ENCODE data around the gene PTBP2. TPM values are rescaled to one million over a fixed set of nuclear protein-coding genes. Genes with fewer than 3 reads are reported as not detected.
A peak's percentile ranks its signal among the peaks of the same experiment; 100 is the strongest.
"Not testable (repeated sequence)": the region's sequence is repeated elsewhere in the genome, so short reads cannot be mapped to it uniquely, and the experiment has no call there.

Gene PTBP2
- polyA plus RNA-seq, 3 donors from 2014 or later, result 1.8 to 2.4 (median 1.9) TPM

GRCh38 chr1:96749618-96750017, 28.0 kb downstream of the PTBP2 start:
- H3K4me3 Mint-ChIP-seq, result peak overlapping the region in 1 of 5 donors; percentile 0
- H3K36me3 Mint-ChIP-seq, result peaks cover 12 to 26% (median 20%) of the 10 kb centered on the region in 3 donors
- no peak for DNase-seq
- no peaks in the 10 kb centered on the region for H3K27me3 Mint-ChIP-seq (ENCODE audit: low read depth in 3 of 3)
- no peak overlapping the region for H3K27ac Mint-ChIP-seq
- no peaks in the 10 kb centered on the region for H3K9me3 Mint-ChIP-seq
- H3K4me1 Mint-ChIP-seq, result peaks cover 33 to 61% of the 10 kb centered on the region in 2 donors

- H3K4me1 Mint-ChIP-seq, result peaks cover 21 to 36% of the 10 kb centered on the region in 2 donors
- H3K27me3 Mint-ChIP-seq (ENCODE audit: low read depth in 3 of 3), result no peaks in the 10 kb centered on the region
- no peak for DNase-seq
- H3K9me3 Mint-ChIP-seq, result no peaks in the 10 kb centered on the region
- H3K4me3 Mint-ChIP-seq, result no peak overlapping the region
- peaks cover 17 to 41% (median 25%) of the 10 kb centered on the region in 3 donors for H3K36me3 Mint-ChIP-seq
- H3K27ac Mint-ChIP-seq, result no peak overlapping the region
Measured at GRCh38 chr1:96752394-96752793, 30.8 kb downstream of the PTBP2 start.

- no peak overlapping the region for H3K27ac Mint-ChIP-seq
- peaks cover 4 to 10% of the 10 kb centered on the region in 2 donors for H3K4me1 Mint-ChIP-seq
- peaks cover 0 to 5% (median 0%) of the 10 kb centered on the region in 3 donors for H3K27me3 Mint-ChIP-seq (ENCODE audit: low read depth in 3 of 3)
- H3K36me3 Mint-ChIP-seq, result peaks cover 27 to 56% (median 50%) of the 10 kb centered on the region in 3 donors
- no peak overlapping the region for H3K4me3 Mint-ChIP-seq
- no peak for DNase-seq
- H3K9me3 Mint-ChIP-seq, result peaks cover 0 to 2% (median 0%) of the 10 kb centered on the region in 6 donors
Measured at GRCh38 chr1:96756789-96757188, 35.2 kb downstream of the PTBP2 start.

GRCh38 chr1:96762586-96762985, 41.0 kb downstream of the PTBP2 start:
- DNase-seq; H3K9me3 Mint-ChIP-seq; H3K27ac Mint-ChIP-seq; H3K4me3 Mint-ChIP-seq; H3K27me3 Mint-ChIP-seq (ENCODE audit: low read depth in 3 of 3): not testable (repeated sequence)
- Mint-ChIP-seq H3K36me3 (peaks cover 10 to 29% (median 18%) of the 10 kb centered on the region in 3 donors), H3K4me1 (peaks cover 5 to 27% of the 10 kb centered on the region in 2 donors)

GRCh38 chr1:96763514-96763913, 41.9 kb downstream of the PTBP2 start:
- Mint-ChIP-seq H3K27me3 (ENCODE audit: low read depth in 3 of 3) (peaks cover 0 to 7% (median 0%) of the 10 kb centered on the region in 3 donors), H3K4me3 (no peak overlapping the region), H3K9me3 (peaks cover 0 to 2% (median 0%) of the 10 kb centered on the region in 6 donors), H3K27ac (no peak overlapping the region), H3K4me1 (peaks cover 9 to 33% of the 10 kb centered on the region in 2 donors), H3K36me3 (peaks cover 10 to 26% (median 15%) of the 10 kb centered on the region in 3 donors)
- no peak for DNase-seq

- H3K36me3 Mint-ChIP-seq, result peaks cover 10 to 18% (median 14%) of the 10 kb centered on the region in 3 donors
- peaks cover 0 to 7% (median 0%) of the 10 kb centered on the region in 3 donors for H3K27me3 Mint-ChIP-seq (ENCODE audit: low read depth in 3 of 3)
- peaks cover 0 to 2% (median 0%) of the 10 kb centered on the region in 6 donors for H3K9me3 Mint-ChIP-seq
- H3K27ac Mint-ChIP-seq, result no peak overlapping the region
- H3K4me3 Mint-ChIP-seq, result no peak overlapping the region
- H3K4me1 Mint-ChIP-seq, result peaks cover 9 to 43% of the 10 kb centered on the region in 2 donors
- DNase-seq, result no peak
Measured at GRCh38 chr1:96764469-96764868, 42.9 kb downstream of the PTBP2 start.

GRCh38 chr1:96771847-96772246, 50.3 kb downstream of the PTBP2 start:
- Mint-ChIP-seq H3K4me1 (peaks cover 12 to 58% of the 10 kb centered on the region in 2 donors), H3K36me3 (peaks cover 4 to 22% (median 12%) of the 10 kb centered on the region in 3 donors), H3K27ac (no peak overlapping the region), H3K4me3 (no peak overlapping the region), H3K27me3 (ENCODE audit: low read depth in 3 of 3) (peaks cover 0 to 1% (median 0%) of the 10 kb centered on the region in 3 donors), H3K9me3 (no peaks in the 10 kb centered on the region)
- DNase-seq, result no peak

- peaks cover 0 to 1% (median 0%) of the 10 kb centered on the region in 3 donors for H3K27me3 Mint-ChIP-seq (ENCODE audit: low read depth in 3 of 3)
- H3K9me3 Mint-ChIP-seq, result no peaks in the 10 kb centered on the region
- H3K4me3 Mint-ChIP-seq, result no peak overlapping the region
- peaks cover 4 to 22% (median 12%) of the 10 kb centered on the region in 3 donors for H3K36me3 Mint-ChIP-seq
- H3K27ac Mint-ChIP-seq, result no peak overlapping the region
- DNase-seq, result no peak
- H3K4me1 Mint-ChIP-seq, result peaks cover 12 to 55% of the 10 kb centered on the region in 2 donors
Measured at GRCh38 chr1:96772349-96772748, 50.8 kb downstream of the PTBP2 start.

- H3K27ac Mint-ChIP-seq, result no peak overlapping the region
- no peaks in the 10 kb centered on the region for H3K9me3 Mint-ChIP-seq
- H3K4me3 Mint-ChIP-seq, result no peak overlapping the region
- DNase-seq, result no peak
- peaks cover 0 to under 1% (median 0%) of the 10 kb centered on the region in 3 donors for H3K27me3 Mint-ChIP-seq (ENCODE audit: low read depth in 3 of 3)
- peaks cover 4 to 22% (median 12%) of the 10 kb centered on the region in 3 donors for H3K36me3 Mint-ChIP-seq
- peaks cover 8 to 49% of the 10 kb centered on the region in 2 donors for H3K4me1 Mint-ChIP-seq
Measured at GRCh38 chr1:96772972-96773371, 51.4 kb downstream of the PTBP2 start.

GRCh38 chr1:96782206-96782605, 60.6 kb downstream of the PTBP2 start:
- Mint-ChIP-seq H3K36me3 (peaks cover 9 to 22% (median 16%) of the 10 kb centered on the region in 3 donors), H3K27me3 (ENCODE audit: low read depth in 3 of 3) (no peaks in the 10 kb centered on the region), H3K27ac (no peak overlapping the region), H3K9me3 (no peaks in the 10 kb centered on the region), H3K4me1 (no peaks in the 10 kb centered on the region), H3K4me3 (no peak overlapping the region)
- DNase-seq, result no peak

GRCh38 chr1:96782856-96783255, 61.3 kb downstream of the PTBP2 start:
- Mint-ChIP-seq H3K27ac (peak overlapping the region in 1 of 6 donors; percentile 7), H3K36me3 (peaks cover 12 to 25% (median 19%) of the 10 kb centered on the region in 3 donors)
- no peak for DNase-seq

GRCh38 chr1:96790599-96790998, 69.0 kb downstream of the PTBP2 start:
- no peaks in the 10 kb centered on the region for H3K27me3 Mint-ChIP-seq (ENCODE audit: low read depth in 3 of 3)
- DNase-seq, result no peak
- H3K4me3 Mint-ChIP-seq, result no peak overlapping the region
- no peak overlapping the region for H3K27ac Mint-ChIP-seq
- no peaks in the 10 kb centered on the region for H3K9me3 Mint-ChIP-seq
- no peaks in the 10 kb centered on the region for H3K4me1 Mint-ChIP-seq
- H3K36me3 Mint-ChIP-seq, result peaks cover 12 to 24% (median 21%) of the 10 kb centered on the region in 3 donors

More at GRCh38 chr1:96782856-96783255, 61.3 kb downstream of the PTBP2 start:
- Mint-ChIP-seq H3K27me3 (ENCODE audit: low read depth in 3 of 3) (no peaks in the 10 kb centered on the region), H3K9me3 (no peaks in the 10 kb centered on the region), H3K4me3 (no peak overlapping the region), H3K4me1 (no peaks in the 10 kb centered on the region)

GRCh38 chr1:96792220-96792619, 70.6 kb downstream of the PTBP2 start:
- H3K9me3 Mint-ChIP-seq, result no peaks in the 10 kb centered on the region
- H3K27me3 Mint-ChIP-seq (ENCODE audit: low read depth in 3 of 3), result no peaks in the 10 kb centered on the region
- no peak for DNase-seq
- no peaks in the 10 kb centered on the region for H3K4me1 Mint-ChIP-seq
- peaks cover 13 to 28% (median 22%) of the 10 kb centered on the region in 3 donors for H3K36me3 Mint-ChIP-seq
- H3K4me3 Mint-ChIP-seq, result no peak overlapping the region
- no peak overlapping the region for H3K27ac Mint-ChIP-seq

- H3K27ac Mint-ChIP-seq; H3K27me3 Mint-ChIP-seq (ENCODE audit: low read depth in 3 of 3): not testable (repeated sequence)
Measured at GRCh38 chr1:96801696-96802095, 80.1 kb downstream of the PTBP2 start.

GRCh38 chr1:96804648-96805047, 83.1 kb downstream of the PTBP2 start:
- H3K9me3 Mint-ChIP-seq, result no peaks in the 10 kb centered on the region
- peaks cover 18 to 29% of the 10 kb centered on the region in 2 donors for H3K4me1 Mint-ChIP-seq
- H3K36me3 Mint-ChIP-seq, result peaks cover 14 to 32% (median 29%) of the 10 kb centered on the region in 3 donors
- no peak overlapping the region for H3K27ac Mint-ChIP-seq
- DNase-seq, result no peak
- H3K27me3 Mint-ChIP-seq (ENCODE audit: low read depth in 3 of 3), result peaks cover 0 to 2% (median 0%) of the 10 kb centered on the region in 3 donors
- no peak overlapping the region for H3K4me3 Mint-ChIP-seq

More at GRCh38 chr1:96801696-96802095, 80.1 kb downstream of the PTBP2 start:
- peaks cover 18 to 28% (median 25%) of the 10 kb centered on the region in 3 donors for H3K36me3 Mint-ChIP-seq
- not testable (repeated sequence) for DNase-seq, H3K4me3 Mint-ChIP-seq, H3K9me3 Mint-ChIP-seq
- peaks cover 9 to 22% of the 10 kb centered on the region in 2 donors for H3K4me1 Mint-ChIP-seq
